Measurements from ENCODE around the gene CHI3L2.

CHI3L2 gene

DNA sequence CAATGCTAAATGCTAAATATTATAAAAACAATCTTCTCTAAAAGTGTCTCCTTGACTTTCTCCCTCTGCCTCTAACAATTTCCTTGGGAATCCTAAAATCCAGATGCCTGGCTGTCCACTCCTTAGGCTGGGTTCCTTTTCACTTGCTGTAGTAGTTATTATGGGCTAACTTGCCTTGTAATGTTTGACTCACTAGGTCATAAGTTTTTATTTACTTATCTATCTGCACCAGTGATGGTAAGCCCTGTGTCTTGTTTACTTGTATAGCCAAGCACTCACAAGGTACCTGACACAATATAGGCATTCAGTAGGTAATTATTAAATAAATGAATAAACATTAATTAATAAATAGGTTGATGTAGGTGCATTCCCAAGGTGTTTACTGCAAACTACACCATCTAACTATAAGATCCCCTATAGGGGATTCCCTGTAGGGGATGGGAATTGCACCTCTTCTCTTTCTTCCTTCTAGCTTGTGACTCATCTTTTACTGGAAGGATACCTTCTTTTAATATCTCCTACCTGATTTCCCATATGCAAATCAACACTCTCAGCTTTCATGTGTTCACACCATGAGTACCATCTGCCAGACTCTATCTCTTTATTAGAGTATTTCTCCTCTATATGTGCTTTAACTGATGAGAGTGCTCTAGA lies 48.4 kb downstream of the CHI3L2 start:
- TF ChIP-seq EZH2 (IDR thresholded peaks at IDR 0.05; ENCODE audit: borderline replicate concordance, low read length), result no peak
- TF ChIP-seq, protein P1, sequence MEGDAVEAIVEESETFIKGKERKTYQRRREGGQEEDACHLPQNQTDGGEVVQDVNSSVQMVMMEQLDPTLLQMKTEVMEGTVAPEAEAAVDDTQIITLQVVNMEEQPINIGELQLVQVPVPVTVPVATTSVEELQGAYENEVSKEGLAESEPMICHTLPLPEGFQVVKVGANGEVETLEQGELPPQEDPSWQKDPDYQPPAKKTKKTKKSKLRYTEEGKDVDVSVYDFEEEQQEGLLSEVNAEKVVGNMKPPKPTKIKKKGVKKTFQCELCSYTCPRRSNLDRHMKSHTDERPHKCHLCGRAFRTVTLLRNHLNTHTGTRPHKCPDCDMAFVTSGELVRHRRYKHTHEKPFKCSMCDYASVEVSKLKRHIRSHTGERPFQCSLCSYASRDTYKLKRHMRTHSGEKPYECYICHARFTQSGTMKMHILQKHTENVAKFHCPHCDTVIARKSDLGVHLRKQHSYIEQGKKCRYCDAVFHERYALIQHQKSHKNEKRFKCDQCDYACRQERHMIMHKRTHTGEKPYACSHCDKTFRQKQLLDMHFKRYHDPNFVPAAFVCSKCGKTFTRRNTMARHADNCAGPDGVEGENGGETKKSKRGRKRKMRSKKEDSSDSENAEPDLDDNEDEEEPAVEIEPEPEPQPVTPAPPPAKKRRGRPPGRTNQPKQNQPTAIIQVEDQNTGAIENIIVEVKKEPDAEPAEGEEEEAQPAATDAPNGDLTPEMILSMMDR (IDR thresholded peaks at IDR 0.05; ENCODE audit: low read length), result no peak
- H4K20me1 ChIP-seq (ENCODE audit: insufficient read depth, low read length), result no peaks in the 10 kb centered on the region
- H3K9me2 ChIP-seq (ENCODE audit: low read depth, low read length), result no peaks in the 10 kb centered on the region; the same call in 1 of the 2 replicates
- no peaks in the 10 kb centered on the region for H3F3A ChIP-seq (ENCODE audit: insufficient read depth, low read length)
- H3K27me3 ChIP-seq (ENCODE audit: insufficient read depth, low read length), result peaks cover 4% of the 10 kb centered on the region; the same call in 1 of the 2 replicates
- no peaks in the 10 kb centered on the region for H3K36me3 ChIP-seq (ENCODE audit: insufficient read depth, low read length)
- H3K4me1 ChIP-seq (ENCODE audit: insufficient read depth, low read length, severe bottlenecking), result no peaks in the 10 kb centered on the region
- H3K79me2 ChIP-seq (ENCODE audit: insufficient read depth, low read length), result no peaks in the 10 kb centered on the region
- H3K4me2 ChIP-seq (ENCODE audit: low read length), result no peak overlapping the region
- H2AFZ ChIP-seq (ENCODE audit: low read length), result no peak overlapping the region
- peaks cover 5% of the 10 kb centered on the region; the same call in 1 of the 2 replicates for H3K9me3 ChIP-seq (ENCODE audit: low read length)
- H3K27ac ChIP-seq (ENCODE audit: low read depth, low read length, poor library complexity, severe bottlenecking), result no peak overlapping the region
- H3K9ac ChIP-seq (ENCODE audit: low read length), result no peak overlapping the region
- no peak overlapping the region for H3K4me3 ChIP-seq (ENCODE audit: low read depth, low read length, poor library complexity, severe bottlenecking)

DNA sequence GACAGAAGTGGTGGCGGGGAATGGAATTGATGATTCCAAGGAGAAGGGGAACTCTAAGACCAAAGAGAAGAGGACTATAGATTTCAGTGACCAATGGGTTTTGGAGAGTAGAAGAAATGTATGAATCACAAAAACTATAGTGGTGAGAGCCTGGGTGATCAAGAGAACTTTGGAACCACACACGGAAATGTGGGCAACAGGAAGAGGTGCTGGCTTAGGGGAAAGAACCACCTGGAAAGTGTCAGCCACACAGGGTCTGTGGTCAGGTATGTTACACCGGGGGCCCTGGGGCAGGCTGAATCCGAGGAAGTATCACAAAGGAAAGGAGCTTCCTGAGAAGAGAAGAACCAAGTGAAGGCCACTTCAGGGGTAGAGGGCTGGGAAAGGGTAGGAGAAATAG lies 51.6 kb downstream of the CHI3L2 start:
- Histone ChIP-seq H4K20me1 (ENCODE audit: insufficient read depth, low read length) (no peaks in the 10 kb centered on the region), H3F3A (ENCODE audit: insufficient read depth, low read length) (no peaks in the 10 kb centered on the region), H3K27me3 (ENCODE audit: insufficient read depth, low read length) (no peaks in the 10 kb centered on the region), H3K27ac (ENCODE audit: low read depth, low read length, poor library complexity, severe bottlenecking) (no peak overlapping the region), H3K79me2 (ENCODE audit: insufficient read depth, low read length) (no peaks in the 10 kb centered on the region), H3K4me1 (ENCODE audit: insufficient read depth, low read length, severe bottlenecking) (no peaks in the 10 kb centered on the region), H3K9ac (ENCODE audit: low read length) (no peak overlapping the region), H3K9me2 (ENCODE audit: low read depth, low read length) (no peaks in the 10 kb centered on the region; the same call in 1 of the 2 replicates), H3K9me3 (ENCODE audit: low read length) (peaks cover 5% of the 10 kb centered on the region; the same call in 1 of the 2 replicates), H2AFZ (ENCODE audit: low read length) (no peak overlapping the region), H3K4me2 (ENCODE audit: low read length) (no peak overlapping the region), H3K36me3 (ENCODE audit: insufficient read depth, low read length) (no peaks in the 10 kb centered on the region), H3K4me3 (ENCODE audit: low read depth, low read length, poor library complexity, severe bottlenecking) (no peak overlapping the region)
- TF ChIP-seq EZH2 (IDR thresholded peaks at IDR 0.05; ENCODE audit: borderline replicate concordance, low read length), result no peak
- TF ChIP-seq, protein P1 (IDR thresholded peaks at IDR 0.05; ENCODE audit: low read length), result no peak

DNA sequence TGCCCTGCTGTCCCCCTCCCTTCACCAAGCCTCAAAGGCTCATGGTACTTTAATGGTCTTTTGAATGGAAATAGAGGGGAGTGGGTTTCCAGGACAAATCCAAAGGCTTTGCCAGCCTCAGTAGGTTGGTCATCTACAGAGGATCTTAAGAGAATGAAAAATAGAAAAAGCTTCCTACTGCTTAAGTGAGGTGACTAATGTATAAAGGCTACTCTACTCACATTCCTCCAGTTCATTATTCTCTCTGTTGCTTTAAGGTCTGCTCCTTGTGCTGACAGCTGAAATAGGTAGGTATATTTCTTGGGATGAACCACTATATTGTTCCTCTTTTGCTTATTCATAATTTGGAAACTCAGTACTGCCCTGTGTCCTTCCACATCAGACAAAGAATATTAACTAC lies 52.8 kb downstream of the CHI3L2 start:
- Histone ChIP-seq H3K27ac (ENCODE audit: low read depth, low read length, poor library complexity, severe bottlenecking) (no peak overlapping the region), H3K4me2 (ENCODE audit: low read length) (no peak overlapping the region)
- TF ChIP-seq EZH2 (IDR thresholded peaks at IDR 0.05; ENCODE audit: borderline replicate concordance, low read length), result no peak
- TF ChIP-seq, protein P1 (IDR thresholded peaks at IDR 0.05; ENCODE audit: low read length), result no peak

More for the DNA sequence above, 52.8 kb downstream of the CHI3L2 start:
- H3K4me3 ChIP-seq (ENCODE audit: low read depth, low read length, poor library complexity, severe bottlenecking), result no peak overlapping the region
- H3K4me1 ChIP-seq (ENCODE audit: insufficient read depth, low read length, severe bottlenecking), result no peaks in the 10 kb centered on the region
- no peaks in the 10 kb centered on the region for H3K27me3 ChIP-seq (ENCODE audit: insufficient read depth, low read length)
- H3K79me2 ChIP-seq (ENCODE audit: insufficient read depth, low read length), result no peaks in the 10 kb centered on the region
- no peaks in the 10 kb centered on the region for H3F3A ChIP-seq (ENCODE audit: insufficient read depth, low read length)
- no peaks in the 10 kb centered on the region for H4K20me1 ChIP-seq (ENCODE audit: insufficient read depth, low read length)
- peaks cover 5% of the 10 kb centered on the region; the same call in 1 of the 2 replicates for H3K9me3 ChIP-seq (ENCODE audit: low read length)
- H3K9ac ChIP-seq (ENCODE audit: low read length), result no peak overlapping the region
- H2AFZ ChIP-seq (ENCODE audit: low read length), result no peak overlapping the region
- no peaks in the 10 kb centered on the region; the same call in 1 of the 2 replicates for H3K9me2 ChIP-seq (ENCODE audit: low read depth, low read length)
- no peaks in the 10 kb centered on the region for H3K36me3 ChIP-seq (ENCODE audit: insufficient read depth, low read length)
